ENCODE measurements around the gene ASIC2. TPM values are rescaled to one million over a fixed set of nuclear protein-coding genes. Genes with fewer than 3 reads are reported as not detected.

Gene ASIC2
- total and polyA plus RNA-seq, 9 of the 15 experiments (the other 6 are each of a cell fraction or from before 2014, with no cell fraction given): not detected

- ATAC-seq (no peak), FAIRE-seq (no peak), DNase-seq (ENCODE audit: extremely low read depth in 1 of 4, low spot score in 3 of 4) (no peak)
- no TSS peak for BruUV-seq (replicated peaks)
- H3K4me1 ChIP-seq (replicated peaks in 1 of 2; ENCODE audit: control insufficient read depth in 2 of 2, insufficient read depth in 2 of 2, low read length in 2 of 2): no peaks in the 10 kb centered on the region
- H3K36me3 ChIP-seq (ENCODE audit: control insufficient read depth, insufficient read depth, low read length): no peaks in the 10 kb centered on the region
- no peak overlapping the region for H2AFZ ChIP-seq (ENCODE audit: low read depth, low read length)
- H3K9me1 ChIP-seq (ENCODE audit: control insufficient read depth, insufficient read depth, low read length): peaks cover 2% of the 10 kb centered on the region
- ChIA-PET CTCF (ENCODE audit: low intra/inter-chr PET ratio) (no interaction called here), POLR2A (no interaction called here)
- H4K20me1 ChIP-seq (replicated peaks; ENCODE audit: control insufficient read depth, insufficient read depth, low read length): peaks cover 6% of the 10 kb centered on the region; the same call in 1 of the 2 replicates
- H3K79me2 ChIP-seq (ENCODE audit: control insufficient read depth, insufficient read depth, low read length): no peaks in the 10 kb centered on the region
- WGBS (ENCODE audit: insufficient coverage, low coverage, missing lambda C conversion rate): 0% methylated on average over 2 of the region's 2 CpGs
- no peak overlapping the region for H3K27ac ChIP-seq (ENCODE audit: extremely low read depth, low read depth, low read length)
- in situ Hi-C loops (cut with MboI) (no loop called here), intact Hi-C loops (cut with micrococcal nuclease) (no loop called here)
- H3K27me3 ChIP-seq (ENCODE audit: control insufficient read depth in 2 of 2, insufficient read depth in 2 of 2, low read length in 2 of 2): peaks cover 0 to 9% of the 10 kb centered on the region in 2 experiments; a peak in 2 of 5 replicates
- no peak for TF ChIP-seq HIVEP1 (CRISPR knock-in tag; IDR thresholded peaks at IDR 0.05)
- TF ChIP-seq MAX (CRISPR knock-in tag; IDR thresholded peaks at IDR 0.05): no peak
- TF ChIP-seq ZNF518B (CRISPR knock-in tag; IDR thresholded peaks at IDR 0.05): no peak
- H3K9me3 ChIP-seq (replicated peaks; ENCODE audit: control insufficient read depth, insufficient read depth, low read depth, low read length): no peaks in the 10 kb centered on the region
- no peak overlapping the region for H3K9ac ChIP-seq (ENCODE audit: insufficient read depth in 1 of 2, low read depth in 2 of 2, low read length in 2 of 2)
- H3K4me3 ChIP-seq: no peak overlapping the region
- H3K4me2 ChIP-seq (ENCODE audit: insufficient read depth, low read length): no peak overlapping the region
These were observed 148.3 kb downstream of the ASIC2 start for GRCh38 chr17:33144837-33145236.
